Hematopoietic multipotent progenitor cell treated with erythropoietin and hydrocortisone succinate and interleukin-3 and kit ligand, for 4 days (in vitro differentiated cells): Measurements from ENCODE around the gene THUMPD3.

Source experiments
- DNase-seq: peaks from one replicate; pipeline ENCODE4 v3.0.0-alpha.2; 2015

THUMPD3 gene

DNA sequence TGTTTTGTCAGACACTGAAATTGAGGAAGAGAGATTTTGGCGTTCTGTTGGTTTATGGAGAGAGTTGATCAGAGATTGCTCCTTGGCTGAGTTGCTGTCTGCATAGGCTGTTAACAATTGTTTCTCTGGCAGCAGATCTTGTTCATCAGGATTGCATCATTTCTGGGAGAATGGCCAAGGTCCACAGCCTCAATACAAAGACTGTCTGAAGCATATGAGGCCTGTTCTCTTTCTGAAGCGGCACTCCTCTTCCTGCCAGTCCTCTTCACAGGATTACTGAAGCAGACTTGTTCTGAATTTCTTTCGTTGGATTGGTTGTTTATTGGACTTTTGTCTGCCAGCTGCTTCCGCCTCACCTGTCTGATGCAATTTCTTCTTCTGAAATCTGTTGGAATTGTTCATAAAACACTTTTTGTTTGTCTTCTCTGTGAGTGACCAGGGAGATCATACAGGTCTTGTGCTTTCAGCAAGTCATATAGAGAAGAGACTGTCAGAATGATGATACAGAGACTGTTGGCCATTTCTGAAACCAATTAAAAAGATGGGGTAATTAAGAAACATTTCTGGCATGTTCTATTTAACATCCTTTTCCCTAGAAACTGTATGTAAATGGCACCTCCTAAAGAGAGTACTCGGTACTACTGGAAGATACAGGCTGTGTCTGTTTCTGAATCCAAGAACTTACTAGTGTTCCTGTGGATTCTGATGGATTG, 60.0 kb downstream of the THUMPD3 start:
- peak; percentile 91 for DNase-seq

DNA sequence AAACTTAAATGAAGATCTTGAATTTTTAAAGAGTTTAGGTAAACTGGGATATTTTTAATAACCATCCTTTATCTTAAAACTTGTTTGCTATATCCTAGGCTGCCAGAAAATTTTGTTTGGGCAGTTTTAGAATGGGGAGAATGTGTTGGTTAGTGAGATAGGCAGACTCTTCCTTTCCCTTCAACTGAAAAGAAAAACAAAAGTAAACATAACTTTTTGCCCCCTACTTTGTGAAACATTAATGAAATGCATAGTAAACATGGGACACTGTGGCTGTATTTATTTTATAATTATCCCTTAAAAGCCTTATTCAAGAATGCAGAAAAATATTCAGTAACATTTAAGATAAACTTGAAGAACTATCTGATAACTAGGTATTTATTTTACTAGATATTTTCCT, 65.6 kb downstream of the THUMPD3 start:
- DNase-seq, result no peak

DNA sequence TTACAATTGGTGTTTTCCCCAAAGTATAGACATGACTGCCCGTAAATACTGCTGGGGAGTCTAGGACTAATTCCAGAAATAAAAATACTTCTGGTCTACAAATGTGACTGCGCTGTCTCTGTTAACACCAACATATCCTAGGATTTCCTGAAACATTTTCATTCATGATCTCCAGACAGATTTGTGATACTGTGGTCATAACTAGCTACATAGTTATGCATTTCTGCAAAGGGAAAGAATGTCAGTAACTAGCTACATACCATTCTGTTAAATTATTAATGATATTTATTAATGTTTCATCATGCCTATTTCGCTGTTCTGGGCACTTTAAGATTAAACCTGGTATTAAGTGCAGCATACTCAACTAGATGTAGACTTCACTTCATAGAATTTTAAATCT, 67.9 kb downstream of the THUMPD3 start:
- DNase-seq, result no peak

GRCh38 chr3:9433627-9434521, 71.0 kb downstream of the THUMPD3 start:
- no peak for DNase-seq

GRCh38 chr3:9435316-9435715, 72.5 kb downstream of the THUMPD3 start:
- no peak for DNase-seq
